GM21786 (cell line): ENCODE measurements around the gene IGF2BP1.
"Not testable (repeated sequence)": the region's sequence is repeated elsewhere in the genome, so short reads cannot be mapped to it uniquely, and the experiment has no call there.

Experiments used
- ATAC-seq: cut with Tn5 transposase; IDR thresholded peaks from one replicate; pipeline ENCODE4 v1.9.1; 2021; ENCODE audit not compliant: unreplicated experiment

IGF2BP1 gene

GRCh38 chr17:49090878-49091594 is 93.9 kb downstream of the IGF2BP1 start:
- no peak for ATAC-seq

DNA sequence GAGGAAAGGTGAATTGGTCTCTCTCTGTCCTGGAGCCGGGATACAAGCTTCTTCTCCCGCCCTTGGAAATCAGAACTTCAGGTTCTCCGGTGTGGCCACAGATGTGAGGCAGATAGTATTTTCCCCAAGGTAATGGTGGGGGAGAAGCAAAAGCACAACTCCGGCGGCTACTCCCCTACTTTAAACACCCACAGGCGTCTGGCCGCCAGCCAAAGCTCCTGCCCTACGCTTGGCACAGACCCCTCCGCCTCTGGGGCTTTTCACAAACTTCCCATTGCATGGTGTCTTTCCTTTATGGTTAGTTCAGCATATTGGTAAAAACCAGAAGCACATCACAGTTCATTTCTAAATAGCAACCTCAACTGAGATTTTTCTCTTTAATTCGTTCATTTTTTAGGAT is 95.9 kb downstream of the IGF2BP1 start:
- ATAC-seq = no peak

DNA sequence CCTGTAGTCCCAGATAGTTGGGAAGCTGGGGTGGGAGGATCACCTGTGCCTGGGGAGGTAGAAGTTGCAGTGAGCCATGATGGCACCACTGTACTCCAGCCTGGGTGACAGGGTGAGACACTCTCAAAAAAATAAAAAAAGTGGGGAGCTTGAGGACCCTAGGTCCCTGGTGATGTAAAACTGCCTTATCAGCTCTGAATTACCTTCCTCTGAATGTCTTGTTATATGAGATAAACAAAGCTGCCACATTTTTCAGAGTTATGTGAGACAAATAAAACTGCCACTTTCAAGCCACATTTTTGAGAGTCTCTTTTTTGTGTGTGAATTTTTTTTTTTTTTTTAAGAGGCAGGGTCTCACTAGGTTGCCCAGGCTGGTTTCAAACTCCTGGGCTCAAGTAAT is 103.4 kb downstream of the IGF2BP1 start:
- no peak for ATAC-seq

DNA sequence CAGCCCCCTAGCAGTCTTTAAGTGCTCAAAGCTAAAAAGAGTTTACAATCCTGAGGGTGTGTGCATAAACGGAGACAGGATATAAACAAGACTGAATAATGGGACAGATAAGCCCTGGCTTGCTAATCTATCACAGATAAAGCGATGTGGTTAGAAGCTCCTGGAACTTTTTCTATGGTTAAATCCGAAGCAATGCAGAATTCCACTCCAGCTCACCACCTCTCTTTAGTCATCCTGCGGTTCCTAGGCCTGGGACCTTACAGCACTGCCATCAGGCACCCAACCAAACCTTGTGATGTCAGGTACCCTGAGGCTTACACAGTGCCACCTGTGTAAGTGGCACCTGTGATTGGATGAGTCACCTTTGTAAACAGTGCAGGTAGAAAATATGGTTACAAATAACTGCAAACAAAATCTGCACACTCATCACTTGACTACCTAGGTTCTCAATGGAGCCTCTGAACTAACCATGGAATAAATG is 103.9 kb downstream of the IGF2BP1 start:
- ATAC-seq = no peak

GRCh38 chr17:49103360-49103759 is 106.2 kb downstream of the IGF2BP1 start:
- not testable (repeated sequence) for ATAC-seq

DNA sequence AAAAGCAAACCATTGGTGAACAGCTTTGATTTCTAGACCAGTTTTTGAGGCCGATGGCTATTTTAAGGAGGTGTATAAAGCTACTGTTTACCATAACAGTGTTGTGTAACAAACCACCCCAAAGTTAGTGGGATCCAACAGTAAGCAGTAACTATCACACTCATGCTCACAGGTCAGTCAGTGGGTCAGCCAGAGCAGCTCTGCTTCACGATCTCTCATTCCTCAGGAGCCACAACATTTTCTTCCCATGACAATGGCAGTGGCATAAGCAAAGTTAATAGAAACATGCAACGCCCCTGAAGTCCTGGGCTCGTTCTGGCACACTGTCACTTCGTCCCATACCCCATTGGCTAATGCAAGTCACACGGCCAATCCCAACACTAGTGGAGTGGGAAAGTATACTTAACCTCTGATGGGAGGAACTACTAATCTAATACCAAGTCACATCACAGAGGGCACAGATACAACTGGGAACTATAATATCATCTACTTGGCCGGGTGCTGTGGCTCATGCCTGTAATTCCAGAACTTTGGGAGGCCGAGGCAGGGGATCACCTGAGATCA is 107.4 kb downstream of the IGF2BP1 start:
- ATAC-seq = no peak
